Smooth muscle cell (in vitro differentiated cells): ENCODE data around the gene TMEM145. TPM values are rescaled to one million over a fixed set of nuclear protein-coding genes. Genes with fewer than 3 reads are reported as not detected.
A peak's percentile ranks its signal among the peaks of the same experiment; 100 is the strongest.

Source experiments
- DNase-seq: peaks from one replicate; lab custom pipeline; 2025; ENCODE audit not compliant: unreplicated experiment; lab: John Stamatoyannopoulos, UW
- H2AFZ ChIP-seq: fragments of 200-600 bp; sonication (generic); 2 replicates; pipeline ENCODE4 v1.6.0; 2016; ENCODE audit warnings: antibody characterized with exemption, low read depth, mild to moderate bottlenecking
- H3F3A ChIP-seq: fragments of 200-600 bp; sonication (generic); 2 replicates; pipeline ENCODE4 v1.6.0; 2017; ENCODE audit warnings: antibody characterized with exemption, low read depth
- H3K27ac ChIP-seq: fragments of 200-600 bp; sonication (generic); 2 replicates; pipeline ENCODE4 v1.5.1; 2016; ENCODE audit warnings: low read depth, mild to moderate bottlenecking
- H3K27me3 ChIP-seq: fragments of 200-600 bp; sonication (generic); 2 replicates; pipeline ENCODE4 v1.6.1; 2016; ENCODE audit warnings: low read depth, mild to moderate bottlenecking
- H3K36me3 ChIP-seq: fragments of 200-600 bp; sonication (generic); 2 replicates; pipeline ENCODE4 v1.5.1; 2016; ENCODE audit warnings: low read depth
- H3K4me1 ChIP-seq: fragments of 200-600 bp; sonication (generic); 2 replicates; pipeline ENCODE4 v1.5.1; 2016; ENCODE audit warnings: low read depth
- H3K4me2 ChIP-seq: fragments of 200-600 bp; sonication (generic); 2 replicates; pipeline ENCODE4 v1.6.0; 2016; ENCODE audit warnings: mild to moderate bottlenecking
- H3K4me3 ChIP-seq: fragments of 200-600 bp; sonication (generic); 2 replicates; pipeline ENCODE4 v1.5.1; 2016; ENCODE audit warnings: mild to moderate bottlenecking
- H3K79me2 ChIP-seq: fragments of 200-600 bp; sonication (generic); 2 replicates; pipeline ENCODE4 v1.6.0; 2016; ENCODE audit warnings: low read depth, mild to moderate bottlenecking
- H3K9ac ChIP-seq: fragments of 200-600 bp; sonication (generic); 2 replicates; pipeline ENCODE4 v1.6.0; 2016; ENCODE audit warnings: low read depth
- H3K9me3 ChIP-seq: fragments of 200-600 bp; sonication (generic); replicated peaks from 2 replicates; pipeline ENCODE4 v1.5.1; 2016; ENCODE audit warnings: low read depth
- H4K20me1 ChIP-seq: fragments of 200-600 bp; sonication (generic); 2 replicates; pipeline ENCODE4 v1.6.0; 2016; ENCODE audit warnings: low read depth
- CTCF ChIP-seq: fragments of 200-600 bp; sonication (generic); IDR thresholded peaks from 2 replicates; pipeline ENCODE4 v1.5.1; 2017; ENCODE audit warnings: borderline replicate concordance, mild to moderate bottlenecking, antibody characterized with exemption; ENCODE audit not compliant: insufficient read depth, poor library complexity, severe bottlenecking
- WGBS: methylation state at CpG from one replicate; pipeline ENCODE4 v1.1.7; 2016; ENCODE audit warnings: low lambda C conversion rate; 5-methylcytosine and 5-hydroxymethylcytosine counted together
- polyA plus RNA-seq: library from polyadenylated mRNA; unstranded; fragments of >200 nt; fragmentation: Nextera tagmentation; extraction: Ambion mirVana; gene quantifications from 2 replicates; pipeline ENCODE4 v1.2.1, GENCODE V29; 2016
- total RNA-seq: library from RNA; depleted of rRNA; stranded (reverse); fragments of >200 nt; gene quantifications from 2 replicates; pipeline ENCODE4 v1.2.3, GENCODE V29; 2014

The TMEM145 gene
- total and polyA plus RNA-seq, 2 experiments from 2014 or later = 0.11 TPM; not detected in 1

DNA sequence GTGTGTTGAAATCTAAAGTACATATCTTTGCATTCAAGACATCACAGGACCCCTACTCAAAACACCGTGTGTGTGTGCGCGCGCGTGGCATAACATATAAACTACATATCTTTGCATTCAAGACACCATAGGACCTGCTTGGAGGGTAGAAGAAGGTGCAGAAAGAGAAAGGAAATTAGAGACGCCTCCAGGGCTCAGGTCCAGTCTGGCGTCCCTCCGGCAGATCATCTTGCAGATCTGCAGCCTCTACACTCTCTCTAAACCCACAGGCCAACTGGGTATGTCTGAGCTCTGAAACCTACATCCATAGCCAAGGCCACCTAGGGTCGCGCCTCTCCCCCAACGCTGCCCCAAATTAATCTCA lies 10.0 kb upstream of the TMEM145 start:
- H3K4me3 ChIP-seq = peak overlapping the region; percentile 66
- TF ChIP-seq CTCF = no peak
- no peaks in the 10 kb centered on the region for H3K9me3 ChIP-seq
- no peaks in the 10 kb centered on the region for H3K36me3 ChIP-seq
- H4K20me1 ChIP-seq = peaks cover 6% of the 10 kb centered on the region
- H2AFZ ChIP-seq = no peak overlapping the region
- H3K4me2 ChIP-seq = peak overlapping the region; percentile 89
- DNase-seq = no peak
- WGBS = 82% methylated on average over 11 of the region's 11 CpGs
- no peak overlapping the region for H3K9ac ChIP-seq
- H3F3A ChIP-seq = no peaks in the 10 kb centered on the region
- H3K27ac ChIP-seq = no peak overlapping the region
- H3K4me1 ChIP-seq = peaks cover 13% of the 10 kb centered on the region
- H3K79me2 ChIP-seq = no peaks in the 10 kb centered on the region
- no peaks in the 10 kb centered on the region for H3K27me3 ChIP-seq

GRCh38 chr19:42303876-42304275 lies 9.2 kb upstream of the TMEM145 start:
- DNase-seq = no peak
- WGBS = 96% methylated on average over 8 of the region's 8 CpGs
- H2AFZ ChIP-seq = no peak overlapping the region

DNA sequence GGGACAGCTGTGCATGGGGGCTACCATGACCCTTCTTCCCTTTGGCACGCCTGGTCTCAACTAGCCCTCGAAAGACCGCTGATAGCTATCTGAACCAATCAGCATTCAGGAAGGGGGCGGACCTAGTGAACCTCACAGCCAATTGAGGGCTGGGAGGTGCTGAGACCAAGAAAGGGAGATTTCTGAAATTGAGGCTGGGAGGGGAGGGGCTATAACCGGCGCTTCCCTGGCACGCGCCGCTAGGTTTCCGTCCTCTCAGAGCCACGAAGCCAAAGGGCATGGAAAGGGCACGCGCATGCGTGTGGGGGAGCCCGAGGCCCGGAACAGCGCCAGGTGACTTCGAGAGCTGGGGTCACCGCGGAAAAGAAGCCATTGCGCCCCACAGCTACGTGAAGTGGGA lies 6.5 kb upstream of the TMEM145 start:
- H2AFZ ChIP-seq = no peak overlapping the region

More at GRCh38 chr19:42303876-42304275, 9.2 kb upstream of the TMEM145 start:
- no peak overlapping the region for H3K9ac ChIP-seq
- TF ChIP-seq CTCF = no peak
- H3K27ac ChIP-seq = no peak overlapping the region
- peaks cover 13% of the 10 kb centered on the region for H3K4me1 ChIP-seq
- no peaks in the 10 kb centered on the region for H3F3A ChIP-seq
- no peaks in the 10 kb centered on the region for H3K36me3 ChIP-seq
- no peak overlapping the region for H3K4me2 ChIP-seq
- no peaks in the 10 kb centered on the region for H3K79me2 ChIP-seq
- no peaks in the 10 kb centered on the region for H3K27me3 ChIP-seq
- no peak overlapping the region for H3K4me3 ChIP-seq
- peaks cover 6% of the 10 kb centered on the region for H4K20me1 ChIP-seq
- H3K9me3 ChIP-seq = no peaks in the 10 kb centered on the region

More for the DNA sequence above, 6.5 kb upstream of the TMEM145 start:
- DNase-seq = no peak
- Histone ChIP-seq H3K27ac (no peak overlapping the region), H3K4me3 (no peak overlapping the region), H3K79me2 (no peaks in the 10 kb centered on the region), H3K9ac (no peak overlapping the region), H3K9me3 (no peaks in the 10 kb centered on the region), H3K4me2 (no peak overlapping the region), H3F3A (no peaks in the 10 kb centered on the region), H3K36me3 (no peaks in the 10 kb centered on the region), H4K20me1 (peaks cover under 1% of the 10 kb centered on the region), H3K4me1 (peaks cover 7% of the 10 kb centered on the region), H3K27me3 (no peaks in the 10 kb centered on the region)
- 93% methylated on average over 22 of the region's 22 CpGs for WGBS
- TF ChIP-seq CTCF = no peak
